SW 1271 (cell line): ENCODE results near the gene THADA.
"Not testable (repeated sequence)": the region's sequence is repeated elsewhere in the genome, so short reads cannot be mapped to it uniquely, and the experiment has no call there.

Source experiments
- DNase-seq, 2 experiments: peaks; one replicate each; lab custom pipeline; 2025; lab: John Stamatoyannopoulos, UW

The THADA gene

GRCh38 chr2:43539436-43539835 lies 56.4 kb downstream of the THADA start:
- no peak for DNase-seq

- DNase-seq: no peak
Observed at GRCh38 chr2:43538034-43538670, 57.7 kb downstream of the THADA start.

- DNase-seq: no peak
Observed at GRCh38 chr2:43537137-43537536, 58.7 kb downstream of the THADA start.

- DNase-seq: no peak
Observed at GRCh38 chr2:43534569-43534968, 61.3 kb downstream of the THADA start.

- DNase-seq: not testable (repeated sequence)
Observed at GRCh38 chr2:43532572-43532971, 63.3 kb downstream of the THADA start.

- DNase-seq: no peak
Observed at GRCh38 chr2:43531251-43531650, 64.6 kb downstream of the THADA start.

GRCh38 chr2:43526994-43527393 lies 68.8 kb downstream of the THADA start:
- no peak for DNase-seq

- no peak for DNase-seq
Observed at GRCh38 chr2:43525506-43525905, 70.3 kb downstream of the THADA start.

- DNase-seq: peak in 1 of 2 experiments; percentile 8
Observed at GRCh38 chr2:43524177-43524965, 71.5 kb downstream of the THADA start.

GRCh38 chr2:43522177-43522576 lies 73.7 kb downstream of the THADA start:
- DNase-seq: no peak

GRCh38 chr2:43521568-43521967 lies 74.3 kb downstream of the THADA start:
- no peak for DNase-seq

GRCh38 chr2:43520919-43521318 lies 74.9 kb downstream of the THADA start:
- no peak for DNase-seq

- DNase-seq: no peak
Observed at GRCh38 chr2:43519643-43520221, 76.1 kb downstream of the THADA start.

GRCh38 chr2:43518718-43519117 lies 77.1 kb downstream of the THADA start:
- DNase-seq: no peak

- DNase-seq: no peak
Observed at GRCh38 chr2:43518181-43518580, 77.7 kb downstream of the THADA start.

- DNase-seq: no peak
Observed at GRCh38 chr2:43515807-43516497, 79.9 kb downstream of the THADA start.

- DNase-seq: no peak
Observed at GRCh38 chr2:43515248-43515647, 80.6 kb downstream of the THADA start.

GRCh38 chr2:43513796-43514195 lies 82.0 kb downstream of the THADA start:
- no peak for DNase-seq

GRCh38 chr2:43513216-43513615 lies 82.6 kb downstream of the THADA start:
- no peak for DNase-seq

GRCh38 chr2:43511199-43511598 lies 84.6 kb downstream of the THADA start:
- DNase-seq: no peak

- no peak for DNase-seq
Observed at GRCh38 chr2:43509886-43510285, 86.0 kb downstream of the THADA start.

- DNase-seq: no peak
Observed at GRCh38 chr2:43508209-43508608, 87.6 kb downstream of the THADA start.

GRCh38 chr2:43507137-43507536 lies 88.7 kb downstream of the THADA start:
- no peak for DNase-seq
